ENCODE results near the gene SCGB3A2. TPM values are rescaled to one million over a fixed set of nuclear protein-coding genes. Genes with fewer than 3 reads are reported as not detected.

SCGB3A2 gene
- total RNA-seq, 1 experiment from 2014 or later = not detected

DNA sequence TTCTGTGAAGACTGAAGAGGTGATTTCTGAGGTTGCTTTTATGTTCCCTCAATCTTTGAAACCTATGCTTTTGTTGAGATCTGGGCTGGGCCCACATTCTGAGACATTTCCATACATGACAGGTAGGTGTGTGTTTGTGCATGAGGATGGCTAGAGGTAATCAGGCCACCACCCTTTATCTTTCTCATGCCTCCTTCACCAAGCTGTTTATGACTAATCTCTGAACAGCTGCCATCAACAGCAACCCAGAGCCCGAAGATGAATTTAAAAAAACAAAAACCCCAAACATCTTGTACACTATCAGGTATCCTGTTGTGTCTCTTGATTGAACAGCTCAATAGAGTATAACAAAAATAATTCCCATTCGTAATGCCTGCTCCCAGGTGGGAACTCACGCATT is 40.4 kb downstream of the SCGB3A2 start:
- Histone ChIP-seq H3K4me1 (no peaks in the 10 kb centered on the region), H3K4me3 (ENCODE audit: low read depth, low read length) (no peak overlapping the region), H3K27me3 (replicated peaks; ENCODE audit: control insufficient read depth, insufficient read depth, low read length) (no peaks in the 10 kb centered on the region), H3K36me3 (ENCODE audit: control insufficient read depth, insufficient read depth, low read length) (no peaks in the 10 kb centered on the region), H3K9me3 (no peaks in the 10 kb centered on the region)
- CTCF ChIA-PET = no interaction called here
- no peaks in the 10 kb centered on the region for H3K9me3 Mint-ChIP-seq (ENCODE audit: unreplicated experiment)
- intact Hi-C loops (cut with micrococcal nuclease; ENCODE audit: unreplicated experiment) = no loop called here
- H3K27me3 Mint-ChIP-seq (ENCODE audit: insufficient read depth, unreplicated experiment) = no peaks in the 10 kb centered on the region
- TF ChIP-seq, protein P1, sequence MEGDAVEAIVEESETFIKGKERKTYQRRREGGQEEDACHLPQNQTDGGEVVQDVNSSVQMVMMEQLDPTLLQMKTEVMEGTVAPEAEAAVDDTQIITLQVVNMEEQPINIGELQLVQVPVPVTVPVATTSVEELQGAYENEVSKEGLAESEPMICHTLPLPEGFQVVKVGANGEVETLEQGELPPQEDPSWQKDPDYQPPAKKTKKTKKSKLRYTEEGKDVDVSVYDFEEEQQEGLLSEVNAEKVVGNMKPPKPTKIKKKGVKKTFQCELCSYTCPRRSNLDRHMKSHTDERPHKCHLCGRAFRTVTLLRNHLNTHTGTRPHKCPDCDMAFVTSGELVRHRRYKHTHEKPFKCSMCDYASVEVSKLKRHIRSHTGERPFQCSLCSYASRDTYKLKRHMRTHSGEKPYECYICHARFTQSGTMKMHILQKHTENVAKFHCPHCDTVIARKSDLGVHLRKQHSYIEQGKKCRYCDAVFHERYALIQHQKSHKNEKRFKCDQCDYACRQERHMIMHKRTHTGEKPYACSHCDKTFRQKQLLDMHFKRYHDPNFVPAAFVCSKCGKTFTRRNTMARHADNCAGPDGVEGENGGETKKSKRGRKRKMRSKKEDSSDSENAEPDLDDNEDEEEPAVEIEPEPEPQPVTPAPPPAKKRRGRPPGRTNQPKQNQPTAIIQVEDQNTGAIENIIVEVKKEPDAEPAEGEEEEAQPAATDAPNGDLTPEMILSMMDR (IDR thresholded peaks at IDR 0.05; ENCODE audit: insufficient read depth in 1 of 2, low read depth in 1 of 2, low read length in 1 of 2, severe bottlenecking in 1 of 2, unreplicated experiment in 1 of 2) = no peak
- H3K4me1 Mint-ChIP-seq (ENCODE audit: low read depth, unreplicated experiment) = peaks cover 7% of the 10 kb centered on the region
- H3K4me3 Mint-ChIP-seq (ENCODE audit: unreplicated experiment) = no peak overlapping the region
- no peaks in the 10 kb centered on the region for H3K36me3 Mint-ChIP-seq (ENCODE audit: insufficient read depth, unreplicated experiment)
- POLR2A ChIA-PET = no interaction called here
- H3K27ac Mint-ChIP-seq (ENCODE audit: unreplicated experiment) = no peak overlapping the region
- BruUV-seq (replicated peaks) = no TSS peak
- no peak for DNase-seq

DNA sequence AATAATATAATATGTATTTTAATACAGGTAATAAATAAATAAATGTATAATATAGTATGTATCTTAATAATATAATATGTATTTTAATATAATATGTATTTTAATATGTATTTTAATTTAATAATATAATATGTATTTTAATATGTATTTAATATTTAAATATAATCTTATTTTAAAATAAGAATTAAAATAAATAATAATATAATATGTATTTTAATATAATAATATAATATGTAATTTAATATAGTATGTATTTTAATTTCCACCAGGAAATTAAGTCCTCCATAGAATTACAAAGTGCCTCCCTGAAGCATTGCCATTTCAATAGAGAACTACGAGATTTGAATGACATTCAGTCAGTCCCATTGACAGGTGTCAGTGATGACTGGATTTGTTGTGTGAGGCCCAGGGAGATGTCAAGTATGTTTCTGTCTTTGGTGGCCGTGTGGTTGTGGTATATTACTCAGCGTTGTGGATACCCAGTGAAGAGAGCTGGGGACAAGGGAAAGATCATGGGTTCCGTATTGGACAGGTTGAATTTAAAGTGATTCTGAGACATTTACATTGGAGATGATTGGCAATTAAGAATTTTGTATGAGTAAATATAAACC is 42.0 kb downstream of the SCGB3A2 start:
- H3K27me3 ChIP-seq (replicated peaks; ENCODE audit: control insufficient read depth, insufficient read depth, low read length) = no peaks in the 10 kb centered on the region
- no peak for DNase-seq
- TF ChIP-seq, protein P1 (IDR thresholded peaks at IDR 0.05; ENCODE audit: insufficient read depth in 1 of 2, low read depth in 1 of 2, low read length in 1 of 2, severe bottlenecking in 1 of 2, unreplicated experiment in 1 of 2) = no peak
- Mint-ChIP-seq H3K27ac (ENCODE audit: unreplicated experiment) (no peak overlapping the region), H3K4me3 (ENCODE audit: unreplicated experiment) (no peak overlapping the region), H3K9me3 (ENCODE audit: unreplicated experiment) (no peaks in the 10 kb centered on the region), H3K4me1 (ENCODE audit: low read depth, unreplicated experiment) (peaks cover 7% of the 10 kb centered on the region), H3K27me3 (ENCODE audit: insufficient read depth, unreplicated experiment) (no peaks in the 10 kb centered on the region), H3K36me3 (ENCODE audit: insufficient read depth, unreplicated experiment) (no peaks in the 10 kb centered on the region)
- H3K4me1 ChIP-seq = no peaks in the 10 kb centered on the region
- intact Hi-C loops (cut with micrococcal nuclease; ENCODE audit: unreplicated experiment) = no loop called here
- no peaks in the 10 kb centered on the region for H3K9me3 ChIP-seq
- no TSS peak for BruUV-seq (replicated peaks)
- ChIA-PET CTCF (no interaction called here), POLR2A (no interaction called here)
- no peaks in the 10 kb centered on the region for H3K36me3 ChIP-seq (ENCODE audit: control insufficient read depth, insufficient read depth, low read length)
- H3K4me3 ChIP-seq (ENCODE audit: low read depth, low read length) = no peak overlapping the region

DNA sequence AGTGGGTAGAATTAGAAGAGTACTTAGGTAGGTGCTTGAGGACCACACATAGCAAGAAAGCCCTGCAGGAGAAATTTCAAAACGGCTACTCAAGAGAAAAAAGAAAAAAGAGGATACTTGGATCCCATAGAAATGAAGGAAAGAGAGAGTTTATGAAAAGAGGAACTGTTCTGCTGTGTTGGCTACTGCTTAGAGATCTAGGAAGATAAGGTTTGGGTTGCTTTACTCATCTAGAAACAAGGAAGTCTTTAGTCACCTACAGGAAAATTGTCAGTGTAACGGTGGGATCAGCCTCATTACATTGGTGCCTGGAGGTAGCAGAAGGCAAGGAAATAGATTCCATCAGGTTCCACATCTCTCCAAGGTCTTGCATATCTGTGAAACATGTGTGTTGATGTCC is 42.6 kb downstream of the SCGB3A2 start:
- no TSS peak for BruUV-seq (replicated peaks)
- H3K4me3 ChIP-seq (ENCODE audit: low read depth, low read length) = no peak overlapping the region
- no peaks in the 10 kb centered on the region for H3K9me3 ChIP-seq
- CTCF ChIA-PET = no interaction called here
- Mint-ChIP-seq H3K9me3 (ENCODE audit: unreplicated experiment) (no peaks in the 10 kb centered on the region), H3K36me3 (ENCODE audit: insufficient read depth, unreplicated experiment) (no peaks in the 10 kb centered on the region), H3K27me3 (ENCODE audit: insufficient read depth, unreplicated experiment) (peaks cover under 1% of the 10 kb centered on the region), H3K27ac (ENCODE audit: unreplicated experiment) (no peak overlapping the region), H3K4me1 (ENCODE audit: low read depth, unreplicated experiment) (peaks cover 7% of the 10 kb centered on the region), H3K4me3 (ENCODE audit: unreplicated experiment) (no peak overlapping the region)
- no peaks in the 10 kb centered on the region for H3K4me1 ChIP-seq
- TF ChIP-seq, protein P1 (IDR thresholded peaks at IDR 0.05; ENCODE audit: insufficient read depth in 1 of 2, low read depth in 1 of 2, low read length in 1 of 2, severe bottlenecking in 1 of 2, unreplicated experiment in 1 of 2) = no peak
- H3K27me3 ChIP-seq (replicated peaks; ENCODE audit: control insufficient read depth, insufficient read depth, low read length) = no peaks in the 10 kb centered on the region
- H3K36me3 ChIP-seq (ENCODE audit: control insufficient read depth, insufficient read depth, low read length) = no peaks in the 10 kb centered on the region
- DNase-seq = no peak
- POLR2A ChIA-PET = no interaction called here
- intact Hi-C loops (cut with micrococcal nuclease; ENCODE audit: unreplicated experiment) = no loop called here
